ENCODE data around the gene SMIM43.

- no peak for TF ChIP-seq CTCF (IDR thresholded peaks at IDR 0.05; ENCODE audit: low read depth, low read length, missing input control)
- TF ChIP-seq MAX (IDR thresholded peaks at IDR 0.05): no peak
- no peak for TF ChIP-seq HNF4G (IDR thresholded peaks at IDR 0.05)
- TF ChIP-seq RAD21 (IDR thresholded peaks at IDR 0.05): no peak
- no peak for TF ChIP-seq EGR1 (IDR thresholded peaks at IDR 0.05; ENCODE audit: low read depth in 2 of 2)
- TF ChIP-seq YY1 (IDR thresholded peaks at IDR 0.05): no peak
- no peak for TF ChIP-seq ZBTB33 (IDR thresholded peaks at IDR 0.05)
- TF ChIP-seq HNF4A (conservative IDR thresholded peaks at IDR 0.05): no peak
These were observed 35.6 kb upstream of the SMIM43 start for GRCh38 chr4:121800638-121800960.

Measured in liver (tissue), 3 donors.